Pulmonary artery endothelial cell (primary cell): Measurements from ENCODE around the gene ATAT1. TPM values are rescaled to one million over a fixed set of nuclear protein-coding genes. Genes with fewer than 3 reads are reported as not detected.

ENCODE experiments used
- DNase-seq: peaks from one replicate; pipeline ENCODE4 v3.0.0-alpha.2; 2011; ENCODE audit warnings: low read depth, low spot score
- total RNA-seq: library from RNA; depleted of rRNA; stranded (reverse); fragments of >200 nt; gene quantifications from 2 replicates; pipeline ENCODE4 v1.2.3, GENCODE V29; 2014

Gene ATAT1
- total RNA-seq, 1 donor from 2014 or later, result 2.8 TPM

DNA sequence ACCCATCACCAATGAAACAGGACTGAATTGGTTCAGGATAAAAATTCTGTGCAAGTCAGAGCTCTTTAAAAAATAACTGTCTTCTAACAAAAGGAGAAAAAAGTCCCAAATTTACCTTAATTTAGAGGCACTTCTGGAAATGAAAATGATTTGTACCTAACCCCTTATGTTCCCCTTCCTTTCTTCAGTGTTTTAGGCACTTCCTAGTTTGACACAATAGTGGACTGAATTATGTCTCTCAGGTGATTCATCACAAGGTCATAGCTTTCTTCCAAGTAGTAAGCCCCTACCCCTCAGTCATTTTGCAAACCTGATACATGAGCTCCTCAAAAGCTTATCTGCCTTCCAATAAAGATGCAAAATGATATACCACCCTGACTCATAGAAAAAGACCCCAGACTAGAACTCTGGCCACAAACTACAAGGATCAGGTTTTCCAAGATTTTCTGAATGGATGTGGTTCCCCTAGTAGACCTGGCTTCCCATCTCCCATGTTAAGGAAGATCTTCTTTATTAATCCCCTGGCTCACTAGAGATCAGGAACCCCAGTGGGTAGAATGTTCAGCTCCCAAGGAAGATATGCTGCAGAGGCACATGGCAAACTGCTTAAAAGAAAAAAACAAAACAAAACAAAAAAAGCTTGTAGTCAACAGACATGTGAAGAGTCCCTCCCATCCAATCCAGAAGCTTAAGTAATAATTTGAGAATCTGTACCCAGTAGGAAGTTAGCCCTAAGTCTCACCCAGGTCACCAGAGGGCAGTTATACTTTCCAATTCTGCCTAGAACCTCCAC, 13.2 kb upstream of the ATAT1 start:
- no peak for DNase-seq

DNA sequence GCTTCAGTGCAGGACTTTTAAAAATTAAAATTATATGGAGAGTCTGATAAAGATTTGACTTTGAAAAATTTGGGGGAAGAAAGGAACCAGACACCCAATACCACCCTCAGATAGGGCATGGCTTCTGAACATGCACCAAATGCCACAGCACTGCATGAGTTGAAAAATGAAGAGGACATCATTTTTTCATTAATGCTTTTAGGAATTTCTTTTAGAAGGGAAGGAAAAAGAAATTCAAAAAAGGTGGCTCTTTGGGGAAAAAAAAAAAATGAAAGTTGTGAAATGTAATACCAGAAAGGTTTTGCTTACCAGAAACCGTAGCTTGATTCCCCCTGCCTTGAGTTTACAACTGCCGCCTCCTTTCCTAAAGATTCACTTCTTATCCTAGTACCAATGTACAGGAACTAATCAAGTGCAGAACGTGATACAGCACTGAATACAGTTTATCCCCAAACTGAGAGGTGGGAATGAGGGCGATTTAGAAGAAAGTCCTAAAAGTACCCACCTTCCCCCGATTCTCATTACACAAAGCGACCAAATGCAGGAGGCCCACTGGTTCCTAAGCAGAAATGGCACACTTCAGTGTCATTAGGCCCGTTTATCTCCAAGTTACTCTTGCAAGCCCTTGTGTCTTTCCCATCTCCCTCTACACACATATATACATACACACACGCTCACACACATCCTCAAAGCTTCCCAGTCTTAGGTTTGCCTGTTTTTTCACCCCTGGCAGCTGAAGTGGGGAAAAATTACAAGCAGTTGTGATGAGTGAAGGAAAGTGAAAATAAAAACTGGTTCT, 12.4 kb upstream of the ATAT1 start:
- no peak for DNase-seq

DNA sequence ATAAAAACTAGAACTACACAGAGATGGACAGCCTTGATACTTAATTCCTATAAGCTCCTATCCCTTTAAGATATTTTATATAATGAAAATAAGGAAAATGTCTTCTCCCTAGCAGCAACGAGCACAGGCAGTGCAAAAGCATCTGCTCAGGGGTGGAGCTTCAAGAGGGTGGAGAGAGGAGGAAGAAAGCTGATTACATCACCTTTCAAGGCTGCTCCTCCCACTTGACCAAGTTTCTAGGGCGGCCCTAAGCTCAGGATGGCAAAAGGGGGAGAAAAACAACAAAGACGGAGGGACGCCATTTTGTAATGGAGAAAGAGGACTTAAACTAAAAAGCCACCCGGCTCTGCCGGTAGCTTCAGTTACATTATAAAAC, 11.8 kb upstream of the ATAT1 start:
- peak; percentile 95 for DNase-seq

DNA sequence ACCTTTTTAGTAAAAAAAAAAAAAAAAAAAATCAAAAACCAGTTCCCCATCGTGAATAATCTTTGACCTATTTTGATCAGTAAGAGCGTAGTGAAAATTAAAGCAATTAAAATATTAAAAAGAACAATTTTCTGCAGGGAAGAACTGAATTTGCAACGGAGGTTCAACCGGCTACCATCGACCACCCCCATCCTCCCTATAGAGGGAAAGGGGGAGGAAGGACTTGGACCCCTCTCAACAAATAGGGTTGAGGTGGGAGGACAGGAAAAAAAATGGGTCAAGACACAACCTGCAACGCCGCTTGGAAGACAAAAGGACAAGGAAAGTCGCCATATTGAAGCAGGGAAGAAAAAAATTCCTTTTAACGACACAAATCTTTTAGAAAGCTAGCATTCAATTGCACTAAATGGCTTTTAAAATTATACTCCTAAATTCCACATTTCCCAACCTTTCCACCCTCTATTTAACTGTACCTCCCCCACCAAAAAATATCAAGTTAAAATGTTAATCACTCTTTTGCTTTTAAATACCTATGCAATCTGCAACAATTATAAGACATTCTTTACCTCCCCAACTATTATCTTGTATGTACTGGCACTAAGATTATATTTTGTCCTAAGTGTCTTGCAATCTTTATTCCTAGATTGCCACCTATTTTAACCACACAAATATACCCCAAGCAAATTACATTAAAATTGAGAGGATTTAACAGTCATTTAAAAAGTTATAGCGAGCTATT, 11.3 kb upstream of the ATAT1 start:
- DNase-seq, result peak; percentile 71

DNA sequence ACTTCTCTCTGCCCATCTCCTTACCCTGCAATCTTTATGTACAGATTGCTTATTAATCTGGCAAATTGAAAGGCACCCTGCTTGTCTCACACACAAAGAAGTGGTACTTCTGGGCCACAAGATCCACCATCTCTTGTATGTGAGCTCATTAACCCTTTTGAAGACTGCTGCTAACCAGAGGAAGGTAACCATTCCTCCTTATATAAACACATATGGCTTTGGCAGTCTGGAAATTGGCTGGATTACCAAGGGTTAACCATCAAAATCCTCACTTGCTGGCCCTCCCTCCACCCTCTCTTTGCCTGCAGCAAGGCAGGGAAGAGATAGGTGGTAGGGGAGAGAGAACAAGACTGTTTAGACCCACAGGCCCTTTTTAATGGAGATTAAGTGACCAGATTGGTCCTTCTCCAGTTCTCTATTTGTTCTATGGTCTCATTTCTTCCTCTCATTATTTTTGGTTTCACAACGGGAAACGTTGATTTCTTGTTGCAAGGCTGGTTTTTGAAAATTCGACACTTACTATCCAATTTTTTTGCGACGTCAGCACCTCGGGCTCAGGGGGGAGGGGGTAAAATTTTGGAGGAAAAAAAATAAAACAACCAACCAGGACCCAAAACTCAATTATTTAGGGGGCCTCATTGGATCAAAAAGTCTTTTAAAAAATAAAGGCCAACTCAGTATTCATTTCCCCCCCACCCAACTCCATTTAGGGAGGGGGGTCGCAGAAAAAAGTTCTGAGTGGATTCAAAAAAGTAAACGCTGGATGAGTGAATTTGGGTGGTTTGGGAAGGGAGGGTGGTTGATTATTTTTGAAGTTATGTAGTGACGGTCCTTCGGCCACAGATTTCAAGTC, 10.5 kb upstream of the ATAT1 start:
- DNase-seq, result no peak

DNA sequence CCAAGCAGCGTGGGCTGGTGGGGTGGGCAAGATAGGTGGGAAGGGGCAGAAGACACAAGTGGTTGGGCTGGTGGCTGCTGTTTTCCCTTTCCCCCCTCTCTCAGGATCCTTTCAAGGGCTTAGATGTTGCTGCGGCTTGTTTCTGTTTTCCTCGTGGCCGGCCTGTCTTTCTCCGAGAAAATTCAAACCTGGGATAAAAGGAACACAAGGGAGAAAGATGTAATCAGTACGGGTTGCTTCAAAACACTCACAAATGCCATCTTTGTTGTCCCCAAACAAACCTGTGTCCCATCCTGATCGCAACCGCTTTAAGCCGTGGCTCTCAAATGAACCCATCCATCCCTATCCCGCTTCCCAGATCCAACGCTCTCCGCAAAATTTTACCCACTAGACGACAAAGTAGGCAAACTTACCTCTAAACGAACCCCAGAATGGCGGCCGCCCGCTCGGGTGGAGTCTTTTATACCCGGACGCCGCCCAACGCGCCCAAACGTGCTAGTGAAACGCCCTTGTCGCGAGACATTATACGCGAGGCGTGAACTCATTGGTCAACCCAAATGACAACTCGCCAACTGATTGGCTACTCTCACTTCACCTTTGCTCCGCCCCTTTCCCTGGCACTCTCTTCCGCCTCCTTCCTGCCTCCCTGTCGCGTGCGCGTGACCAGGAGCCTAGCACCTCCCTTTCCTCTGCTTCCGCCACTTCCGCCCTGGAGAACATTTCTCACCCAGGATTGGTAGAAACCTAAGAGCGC, 9.7 kb upstream of the ATAT1 start, which contains the start of gene PPP1R10:
Gene PPP1R10, minus strand, starts transcription at position 433 of the 754 bp plus-strand sequence. CDS start 7,299 bp downstream, outside the sequence.
- DNase-seq, result peak; percentile 100

DNA sequence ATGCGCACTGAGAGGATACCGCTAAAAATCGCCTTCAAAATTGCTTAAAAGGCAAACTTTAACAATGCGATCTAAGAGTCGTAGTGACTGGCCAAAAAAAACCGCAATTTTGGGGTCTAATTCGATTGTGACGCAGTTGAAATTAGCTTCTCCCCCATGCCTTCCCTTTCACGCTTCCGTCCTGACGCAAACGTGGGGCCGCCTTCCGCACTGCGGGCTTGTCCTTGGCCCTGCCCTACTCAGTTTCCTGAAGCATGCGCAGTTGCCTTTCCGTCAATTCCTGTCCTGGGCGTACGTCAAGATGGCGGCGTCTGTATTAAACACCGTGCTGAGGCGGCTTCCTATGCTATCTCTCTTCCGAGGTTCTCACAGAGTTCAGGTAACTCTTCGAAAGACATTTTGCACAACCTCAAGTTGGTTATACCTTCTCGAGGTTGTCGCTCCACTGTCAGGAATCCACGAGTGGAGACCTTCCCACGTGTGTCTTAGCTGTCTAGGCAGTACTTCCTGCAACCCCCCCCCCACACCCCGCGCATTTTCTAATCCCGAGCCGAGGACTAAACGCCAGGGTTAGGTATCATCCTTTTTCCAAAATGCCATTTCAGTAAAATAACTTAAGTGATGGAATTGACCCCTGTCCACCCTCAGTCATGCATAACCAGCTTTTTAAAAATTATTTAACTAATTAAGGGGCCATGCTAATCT, 9.0 kb upstream of the ATAT1 start, which contains the start of gene MRPS18B:
Gene MRPS18B, plus strand, starts transcription at position 276 of the 705 bp plus-strand sequence. Its CDS starts 26 bp downstream, at position 302.
- DNase-seq, result peak; percentile 93

DNA sequence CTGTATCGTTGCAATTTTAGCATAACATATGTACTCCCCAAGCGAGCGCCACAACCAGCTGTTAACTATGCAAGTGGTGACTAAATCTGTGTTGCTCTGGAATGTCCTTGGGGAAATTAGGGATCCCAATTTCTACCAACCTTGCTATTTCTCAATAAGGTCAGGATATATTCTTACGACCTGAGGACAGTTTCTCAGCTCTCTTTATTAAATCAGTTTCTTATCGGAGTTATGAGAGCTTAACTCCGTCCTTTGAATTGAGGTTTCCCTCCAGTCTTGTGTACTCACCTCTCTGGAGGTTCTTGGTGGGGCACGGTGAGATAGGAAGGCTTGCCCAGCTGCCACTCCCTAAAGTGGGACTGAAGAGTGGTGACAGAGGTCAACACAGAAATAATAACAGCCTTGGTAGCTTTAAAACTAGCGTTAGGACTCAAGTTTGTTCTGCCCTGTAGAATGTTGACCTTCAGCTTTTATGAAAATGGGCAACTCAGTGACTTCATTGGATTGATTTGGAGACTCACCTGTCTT, 8.3 kb upstream of the ATAT1 start:
- DNase-seq, result no peak

DNA sequence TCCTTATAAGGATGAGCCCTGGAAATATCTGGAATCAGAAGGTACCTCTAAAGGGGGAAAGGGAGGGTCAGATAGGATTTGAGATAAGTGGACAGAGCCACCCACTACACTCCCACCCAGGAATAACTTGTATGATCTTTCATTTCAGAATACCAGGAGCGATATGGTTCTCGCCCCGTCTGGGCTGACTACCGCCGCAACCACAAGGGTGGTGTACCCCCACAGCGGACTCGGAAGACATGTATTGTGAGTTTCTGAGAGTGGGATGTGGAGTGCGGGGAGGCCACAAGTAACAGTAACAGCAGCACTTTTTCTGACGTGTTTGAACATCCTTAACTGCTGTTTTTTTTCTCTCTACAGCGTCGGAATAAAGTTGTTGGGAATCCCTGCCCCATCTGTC, 7.1 kb upstream of the ATAT1 start:
- DNase-seq, result no peak

DNA sequence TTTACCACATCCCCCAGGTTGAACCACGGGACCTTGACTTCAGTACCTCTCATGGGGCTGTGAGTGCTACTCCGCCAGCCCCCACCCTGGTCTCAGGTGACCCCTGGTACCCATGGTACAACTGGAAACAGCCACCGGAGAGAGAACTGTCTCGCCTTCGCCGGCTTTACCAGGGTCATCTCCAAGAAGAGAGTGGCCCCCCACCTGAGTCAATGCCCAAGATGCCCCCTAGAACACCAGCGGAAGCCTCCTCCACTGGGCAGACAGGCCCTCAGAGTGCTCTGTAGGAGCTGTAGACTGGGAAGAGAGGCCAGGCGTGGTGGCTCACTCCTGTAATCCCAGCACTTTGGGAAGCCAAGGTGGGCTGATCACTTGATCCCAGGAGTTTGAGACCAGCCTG, 1.2 kb upstream of the ATAT1 start:
- no peak for DNase-seq

DNA sequence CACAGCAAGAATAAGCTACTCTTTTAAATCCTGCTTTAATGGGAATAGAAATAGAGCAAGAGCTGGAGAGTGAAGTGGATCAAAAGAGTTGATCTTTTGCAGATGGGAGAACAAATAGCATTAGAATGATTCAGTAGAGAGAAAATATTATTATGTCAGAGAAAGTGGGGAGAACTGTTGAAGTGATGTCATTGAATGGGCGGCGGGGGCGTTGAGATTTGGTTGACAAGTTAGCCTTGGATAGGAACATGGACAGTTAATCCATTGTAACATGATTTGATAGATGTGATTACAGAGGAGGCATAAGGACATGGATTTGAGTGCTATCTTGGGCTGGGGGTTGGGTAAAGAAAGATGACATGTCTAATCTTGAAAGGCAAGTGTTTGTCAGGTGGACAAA, 9.2 kb downstream of the ATAT1 start:
- DNase-seq, result no peak

DNA sequence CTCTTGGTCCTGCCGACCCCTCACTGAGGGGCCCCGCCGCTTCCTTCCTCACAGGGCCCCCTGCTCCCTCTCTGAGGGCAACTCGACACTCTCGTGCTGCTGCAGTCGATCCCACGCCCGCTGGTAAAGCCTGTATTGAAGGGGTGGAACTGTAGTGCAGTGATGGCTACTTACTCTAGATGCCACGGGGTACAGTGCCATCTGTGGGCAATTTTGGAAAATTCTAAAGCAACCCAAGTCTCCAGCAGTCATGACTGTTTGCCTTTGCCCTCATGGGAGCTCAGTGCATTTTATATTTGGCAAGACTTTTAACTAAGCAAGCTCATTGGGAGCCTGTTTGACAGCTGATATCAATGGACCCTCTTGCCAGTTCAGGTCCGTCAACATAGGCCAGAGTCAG, 13.8 kb downstream of the ATAT1 start:
- no peak for DNase-seq

DNA sequence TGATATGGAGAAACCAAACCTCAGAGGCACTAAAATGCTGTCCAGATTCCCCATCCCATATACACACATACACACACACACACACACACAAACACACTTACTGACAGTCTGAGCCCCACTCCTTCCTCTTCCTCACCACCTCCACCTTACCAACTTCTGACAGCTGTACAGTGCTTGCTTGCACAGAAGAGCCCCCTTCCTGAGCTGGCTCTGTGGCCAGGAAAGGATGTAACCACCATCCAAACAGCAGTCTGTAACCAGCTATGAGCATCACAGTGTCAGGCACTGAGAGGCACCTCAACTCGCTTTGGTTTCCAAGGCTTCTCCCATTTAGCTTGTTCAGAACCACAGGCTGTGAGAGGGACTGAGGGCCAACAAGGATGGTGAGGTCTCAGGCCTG, 14.4 kb downstream of the ATAT1 start:
- no peak for DNase-seq

DNA sequence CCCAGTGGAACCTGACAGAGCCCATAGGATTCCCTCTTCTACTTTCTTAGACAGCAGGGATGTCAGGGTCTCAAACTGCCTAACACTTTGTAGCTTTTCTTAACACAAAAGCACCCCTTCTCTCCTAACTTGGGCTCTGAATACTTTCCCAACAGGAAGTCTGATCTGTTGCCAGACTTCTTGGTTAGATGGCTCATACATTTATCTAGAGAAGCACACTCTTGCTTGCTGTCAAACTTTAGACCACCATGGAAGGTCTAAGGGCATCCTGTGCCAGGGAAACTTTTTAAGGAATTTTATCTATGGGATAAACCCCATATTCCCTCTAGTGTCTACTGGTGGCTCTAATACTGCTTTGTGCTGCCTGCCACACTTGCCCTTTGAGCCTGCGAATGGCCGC, 17.0 kb downstream of the ATAT1 start:
- no peak for DNase-seq

DNA sequence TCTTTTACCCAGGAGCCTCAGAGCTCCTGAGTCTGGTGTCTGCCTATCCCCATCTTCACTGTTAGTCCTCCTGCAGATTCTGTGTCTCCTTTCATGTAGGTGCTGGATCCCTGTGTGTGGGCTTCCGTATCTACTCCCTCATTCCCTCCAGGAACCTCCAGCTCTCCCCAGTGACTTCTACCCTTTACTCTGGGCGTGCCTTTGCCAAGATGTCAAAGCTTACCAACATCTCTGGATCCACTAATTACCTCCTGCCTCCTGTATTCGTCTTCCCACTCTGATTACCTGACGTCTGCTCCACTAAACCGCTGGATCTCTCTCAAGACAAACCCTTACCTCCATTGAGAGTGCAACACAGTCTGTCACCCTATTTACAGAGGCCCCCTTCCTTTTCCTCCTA, 18.1 kb downstream of the ATAT1 start:
- DNase-seq, result no peak

DNA sequence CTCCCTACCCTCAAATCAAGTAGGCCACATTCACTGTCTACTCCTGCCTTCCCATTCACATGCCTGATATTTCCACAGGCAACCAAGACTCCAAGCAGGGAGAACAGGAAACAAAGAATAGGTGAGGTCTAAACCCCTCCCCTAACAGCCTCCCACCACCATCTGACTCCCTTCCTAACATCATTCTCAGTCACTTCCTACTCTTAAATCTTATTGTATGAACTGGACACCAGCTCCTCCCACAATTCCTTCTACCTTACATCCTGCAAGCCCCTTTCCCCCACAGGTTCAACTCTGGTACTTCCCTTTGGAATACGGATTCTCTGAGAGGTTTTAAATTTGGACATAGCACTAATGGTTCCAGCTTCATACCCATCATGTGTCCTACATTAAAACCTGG, 19.3 kb downstream of the ATAT1 start:
- no peak for DNase-seq

DNA sequence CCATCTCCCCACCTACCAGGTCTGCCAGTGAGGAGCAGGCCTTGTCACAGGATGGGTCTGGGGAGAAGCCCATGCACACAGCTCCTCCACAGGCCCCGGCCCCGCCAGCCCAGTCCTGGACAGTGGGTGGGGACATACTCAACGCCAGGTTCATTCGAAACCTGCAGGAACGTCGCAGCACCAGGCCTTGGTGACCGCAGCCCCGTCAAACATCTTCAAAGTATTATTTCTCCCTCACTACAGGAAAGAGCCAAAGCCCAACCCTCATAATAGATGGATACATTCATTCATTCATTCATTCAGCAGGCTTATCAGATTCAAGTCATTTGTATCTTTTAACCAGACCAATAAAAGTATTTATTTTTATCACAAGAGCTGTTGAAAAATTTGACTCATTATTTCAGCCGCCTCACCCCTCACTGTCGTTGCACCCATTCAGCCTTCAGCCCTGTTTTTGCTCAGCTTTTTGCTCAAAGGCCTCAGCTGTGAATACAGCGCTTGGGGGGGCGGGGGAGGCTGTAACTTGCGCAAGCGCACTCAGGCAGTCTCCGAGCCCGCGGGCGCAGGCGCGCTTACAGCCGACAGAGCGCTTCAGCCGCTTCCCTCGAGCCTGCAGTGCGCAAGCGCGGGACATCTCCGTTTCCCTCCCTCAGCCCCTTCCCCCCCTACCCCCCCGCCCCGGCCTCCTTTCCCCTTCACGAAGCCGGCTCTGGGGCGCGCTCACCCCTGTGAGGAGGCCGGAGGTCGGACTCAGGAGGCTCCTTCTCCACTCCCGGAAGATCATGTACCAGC, 20.0 kb downstream of the ATAT1 start, which contains the start of gene C6orf136:
Gene C6orf136, plus strand, starts transcription at position 684 of the 792 bp plus-strand sequence. Its CDS starts 99 bp downstream, at position 783.
- DNase-seq, result peak; percentile 66
